ENCODE results near the gene LHFPL2. TPM values are rescaled to one million over a fixed set of nuclear protein-coding genes. Genes with fewer than 3 reads are reported as not detected.

LHFPL2 gene
- total and polyA plus RNA-seq, 9 donors: 20.3 to 45.1 (median 27.9) TPM

DNA sequence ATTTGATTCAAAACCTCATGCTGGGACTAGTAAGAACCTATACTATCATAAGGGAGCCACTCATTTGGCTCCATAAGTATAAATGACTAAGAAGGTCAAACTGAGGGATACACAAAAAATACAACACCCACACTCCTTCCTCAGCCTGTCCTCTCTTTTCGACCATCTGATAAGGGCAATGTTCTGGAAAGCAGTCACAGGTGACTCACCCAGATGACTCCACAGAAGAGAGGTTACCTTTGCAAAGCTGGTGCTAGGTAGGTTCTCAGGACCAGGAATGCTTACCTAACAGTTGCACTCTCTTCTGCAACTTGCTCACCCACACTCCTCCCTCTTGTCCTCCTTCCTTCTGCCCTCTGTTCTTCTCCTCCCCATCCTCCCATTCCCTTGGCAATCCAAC lies 32.9 kb downstream of the LHFPL2 start:
- Histone ChIP-seq H3K36me3 (no peaks in the 10 kb centered on the region), H3K4me3 (no peak overlapping the region), H3K27me3 (no peaks in the 10 kb centered on the region), H3K4me1 (ENCODE audit: insufficient read depth) (peaks cover 6% of the 10 kb centered on the region), H3K9me3 (no peaks in the 10 kb centered on the region), H3K27ac (no peak overlapping the region)
- TF ChIP-seq, protein P1, sequence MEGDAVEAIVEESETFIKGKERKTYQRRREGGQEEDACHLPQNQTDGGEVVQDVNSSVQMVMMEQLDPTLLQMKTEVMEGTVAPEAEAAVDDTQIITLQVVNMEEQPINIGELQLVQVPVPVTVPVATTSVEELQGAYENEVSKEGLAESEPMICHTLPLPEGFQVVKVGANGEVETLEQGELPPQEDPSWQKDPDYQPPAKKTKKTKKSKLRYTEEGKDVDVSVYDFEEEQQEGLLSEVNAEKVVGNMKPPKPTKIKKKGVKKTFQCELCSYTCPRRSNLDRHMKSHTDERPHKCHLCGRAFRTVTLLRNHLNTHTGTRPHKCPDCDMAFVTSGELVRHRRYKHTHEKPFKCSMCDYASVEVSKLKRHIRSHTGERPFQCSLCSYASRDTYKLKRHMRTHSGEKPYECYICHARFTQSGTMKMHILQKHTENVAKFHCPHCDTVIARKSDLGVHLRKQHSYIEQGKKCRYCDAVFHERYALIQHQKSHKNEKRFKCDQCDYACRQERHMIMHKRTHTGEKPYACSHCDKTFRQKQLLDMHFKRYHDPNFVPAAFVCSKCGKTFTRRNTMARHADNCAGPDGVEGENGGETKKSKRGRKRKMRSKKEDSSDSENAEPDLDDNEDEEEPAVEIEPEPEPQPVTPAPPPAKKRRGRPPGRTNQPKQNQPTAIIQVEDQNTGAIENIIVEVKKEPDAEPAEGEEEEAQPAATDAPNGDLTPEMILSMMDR (IDR thresholded peaks at IDR 0.05): no peak
- TF ChIP-seq POLR2A (IDR thresholded peaks at IDR 0.05) (no peak), EP300 (IDR thresholded peaks at IDR 0.05) (no peak)
- intact Hi-C loops (cut with DNase I): no loop called here
- DNase-seq: no peak
- WGBS, 3 donors: 19 to 31% (median 20%) methylated on average over 1 of the region's 1 CpG

DNA sequence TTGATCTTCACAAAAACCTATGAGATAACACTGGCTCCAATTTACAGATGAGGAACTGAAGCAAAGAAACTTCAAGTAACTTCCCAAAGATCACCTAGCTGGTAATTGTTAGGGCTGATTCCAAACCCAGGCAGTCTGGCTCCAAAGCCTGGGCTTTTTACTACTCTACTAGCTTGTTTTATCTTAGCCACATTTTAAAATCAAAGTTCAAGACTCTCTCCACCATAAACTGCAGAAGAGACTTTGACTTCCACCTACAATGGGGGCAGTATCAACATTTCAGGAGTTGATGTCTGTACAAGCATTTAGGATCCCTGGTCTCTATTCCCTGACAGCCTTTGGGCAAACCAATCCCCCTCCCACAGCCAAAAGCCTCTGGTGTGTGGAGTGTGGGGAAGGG lies 33.8 kb downstream of the LHFPL2 start:
- TF ChIP-seq POLR2A (IDR thresholded peaks at IDR 0.05): no peak
- TF ChIP-seq, protein P1 (IDR thresholded peaks at IDR 0.05): no peak
- TF ChIP-seq EP300 (IDR thresholded peaks at IDR 0.05): no peak
- Histone ChIP-seq H3K4me1 (ENCODE audit: insufficient read depth) (peaks cover 13% of the 10 kb centered on the region), H3K36me3 (no peaks in the 10 kb centered on the region), H3K9me3 (no peaks in the 10 kb centered on the region), H3K27ac (no peak overlapping the region), H3K4me3 (no peak overlapping the region), H3K27me3 (no peaks in the 10 kb centered on the region)
- intact Hi-C loops (cut with DNase I): no loop called here
- no peak for DNase-seq

- H3K4me1 ChIP-seq (ENCODE audit: insufficient read depth): peaks cover 15% of the 10 kb centered on the region
- TF ChIP-seq EP300 (IDR thresholded peaks at IDR 0.05): no peak
- no peak for TF ChIP-seq POLR2A (IDR thresholded peaks at IDR 0.05)
- TF ChIP-seq, protein P1 (IDR thresholded peaks at IDR 0.05): no peak
- intact Hi-C loops (cut with DNase I): no loop called here
Observed at GRCh38 chr5:78613756-78614155, 34.8 kb downstream of the LHFPL2 start.

GRCh38 chr5:78613151-78613533 lies 35.4 kb downstream of the LHFPL2 start:
- no peaks in the 10 kb centered on the region for H3K27me3 ChIP-seq
- no peaks in the 10 kb centered on the region for H3K9me3 ChIP-seq
- TF ChIP-seq, protein P1 (IDR thresholded peaks at IDR 0.05): no peak
- TF ChIP-seq POLR2A (IDR thresholded peaks at IDR 0.05) (no peak), EP300 (IDR thresholded peaks at IDR 0.05) (no peak)
- H3K4me1 ChIP-seq (ENCODE audit: insufficient read depth): peaks cover 15% of the 10 kb centered on the region
- 85 to 89% (median 88%) methylated on average over 2 of the region's 2 CpGs for WGBS, 3 donors
- H3K4me3 ChIP-seq: no peak overlapping the region
- no peaks in the 10 kb centered on the region for H3K36me3 ChIP-seq
- no peak overlapping the region for H3K27ac ChIP-seq
- DNase-seq: no peak
- intact Hi-C loops (cut with DNase I): no loop called here

More at GRCh38 chr5:78613756-78614155, 34.8 kb downstream of the LHFPL2 start:
- WGBS, 3 donors: 50 to 63% (median 50%) methylated on average over 4 of the region's 4 CpGs
- Histone ChIP-seq H3K27me3 (no peaks in the 10 kb centered on the region), H3K36me3 (no peaks in the 10 kb centered on the region), H3K4me3 (no peak overlapping the region), H3K27ac (no peak overlapping the region), H3K9me3 (no peaks in the 10 kb centered on the region)
- DNase-seq: no peak
